NCI-H1105 (cell line): ENCODE results near the gene SERPINB4.
A peak's percentile ranks its signal among the peaks of the same experiment; 100 is the strongest.
"Not testable (repeated sequence)": the region's sequence is repeated elsewhere in the genome, so short reads cannot be mapped to it uniquely, and the experiment has no call there.

ENCODE experiments used
- DNase-seq: peaks from one replicate; lab custom pipeline; 2025; lab: John Stamatoyannopoulos, UW

Gene SERPINB4

DNA sequence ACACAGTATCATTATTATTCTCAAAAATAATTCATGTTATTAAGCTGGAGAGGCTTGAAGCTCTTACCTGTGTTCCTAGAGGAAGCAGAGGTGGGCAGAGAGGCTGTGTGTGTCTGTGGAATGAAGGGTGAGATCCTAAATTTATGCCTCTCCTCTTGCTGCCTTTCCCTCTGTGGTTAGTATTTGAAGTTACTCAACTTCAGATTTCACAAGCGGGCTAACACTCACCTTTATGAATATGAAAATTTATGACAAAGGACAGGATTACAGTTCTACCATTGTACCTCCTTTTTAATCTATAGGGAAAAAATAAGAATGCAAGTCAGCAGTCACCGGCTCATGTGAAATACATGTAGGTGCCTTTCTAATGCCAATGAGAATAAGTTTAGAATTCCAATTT, at the start of gene SERPINB4:
Gene SERPINB4, minus strand, starts transcription at position 115 of the 400 bp plus-strand sequence. CDS start 679 bp downstream, outside the sequence.
- not testable (repeated sequence) for DNase-seq

DNA sequence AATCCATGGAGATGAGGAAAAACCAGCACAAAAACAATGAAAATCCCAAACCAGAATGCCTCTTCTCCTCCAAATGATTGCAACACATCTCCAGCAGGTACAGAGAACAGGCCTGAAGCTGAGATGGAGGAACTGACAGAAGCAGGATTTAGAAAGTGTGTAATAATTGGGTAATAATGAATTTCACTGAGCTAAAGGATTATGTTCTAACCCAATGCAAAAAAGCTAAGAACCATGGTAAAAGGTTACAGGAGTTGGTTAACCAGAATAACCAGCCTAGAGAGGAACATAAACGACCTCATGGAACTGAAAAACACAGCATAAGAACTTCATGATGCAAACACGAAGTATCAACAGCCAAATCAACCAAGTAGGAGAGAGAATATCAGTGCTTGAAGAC, 45.0 kb upstream of the SERPINB4 start:
- no peak for DNase-seq

DNA sequence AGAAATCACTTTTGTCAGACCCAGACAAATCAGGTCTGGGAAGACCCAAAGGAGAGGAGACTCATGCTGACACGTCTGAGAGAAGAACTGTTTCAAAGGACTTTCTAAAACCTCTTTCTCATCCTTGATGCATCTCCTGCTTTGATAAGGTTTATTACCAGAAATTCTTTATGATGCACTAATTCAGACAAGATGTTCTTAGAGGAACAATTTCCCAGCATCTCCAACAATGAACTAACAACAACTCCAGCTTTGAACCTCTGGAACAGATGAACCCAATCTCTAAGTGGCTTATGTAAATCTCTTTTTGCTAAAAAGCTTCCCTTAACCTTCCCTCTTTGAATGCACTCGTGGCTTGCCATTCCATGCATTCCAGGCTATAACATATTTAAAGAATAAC, 42.8 kb upstream of the SERPINB4 start:
- DNase-seq, result no peak

DNA sequence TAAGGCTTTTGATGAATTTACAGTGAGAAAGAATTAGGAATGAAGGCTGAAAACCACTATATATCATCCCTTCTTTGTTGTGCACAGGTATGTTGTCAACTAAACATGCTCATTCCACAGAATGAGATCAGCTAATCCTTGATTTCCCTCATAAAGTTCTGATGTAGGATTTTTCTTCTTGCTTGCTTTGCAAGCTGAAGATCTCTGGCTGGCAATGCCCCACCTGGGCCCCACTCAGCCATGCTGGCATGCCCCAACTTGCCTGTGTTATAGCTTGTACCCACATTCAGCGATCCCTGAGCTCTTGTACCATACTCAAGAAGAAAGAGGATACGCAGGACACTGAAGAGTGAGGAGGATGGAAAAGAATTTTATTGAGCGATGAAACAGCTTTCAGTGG, 40.7 kb upstream of the SERPINB4 start:
- DNase-seq, result no peak

DNA sequence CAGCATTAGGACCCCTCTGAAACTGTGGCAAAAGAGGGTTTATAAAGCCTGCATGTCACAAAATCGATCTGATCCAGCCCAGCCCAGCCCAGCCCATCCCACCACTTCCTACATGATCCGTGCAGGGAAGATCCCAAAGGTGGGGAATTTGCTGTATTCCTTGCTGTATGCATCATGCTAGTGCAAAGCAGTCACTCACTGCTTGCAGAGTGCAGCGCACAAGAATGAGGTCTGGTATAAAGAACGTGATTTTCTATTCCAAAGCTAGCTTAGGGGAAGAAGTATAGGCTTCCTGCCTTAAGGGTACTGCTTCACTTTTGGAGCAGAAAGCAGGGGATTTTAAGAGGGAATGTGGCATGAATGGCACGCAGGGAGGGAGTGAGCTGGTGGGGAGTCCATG, 39.8 kb upstream of the SERPINB4 start:
- no peak for DNase-seq

DNA sequence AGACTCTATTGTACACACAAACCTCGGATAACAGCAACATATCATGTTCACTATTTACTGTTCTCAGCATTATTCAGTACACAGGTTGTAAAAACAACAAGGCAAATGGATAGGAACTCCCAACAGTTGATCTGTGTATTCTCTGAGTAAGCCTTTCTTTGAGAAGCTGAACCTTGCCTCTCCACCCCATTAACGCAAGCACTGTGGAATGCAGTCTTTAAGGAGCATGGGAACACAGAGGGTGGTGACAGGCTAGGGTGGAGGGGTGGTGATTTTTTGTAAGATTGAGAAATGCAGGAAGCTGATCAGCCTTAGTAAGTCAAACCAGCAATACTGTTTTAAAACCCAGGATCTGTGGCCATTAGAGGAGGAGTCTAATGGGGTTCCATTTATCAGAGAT, 39.1 kb upstream of the SERPINB4 start:
- no peak for DNase-seq

DNA sequence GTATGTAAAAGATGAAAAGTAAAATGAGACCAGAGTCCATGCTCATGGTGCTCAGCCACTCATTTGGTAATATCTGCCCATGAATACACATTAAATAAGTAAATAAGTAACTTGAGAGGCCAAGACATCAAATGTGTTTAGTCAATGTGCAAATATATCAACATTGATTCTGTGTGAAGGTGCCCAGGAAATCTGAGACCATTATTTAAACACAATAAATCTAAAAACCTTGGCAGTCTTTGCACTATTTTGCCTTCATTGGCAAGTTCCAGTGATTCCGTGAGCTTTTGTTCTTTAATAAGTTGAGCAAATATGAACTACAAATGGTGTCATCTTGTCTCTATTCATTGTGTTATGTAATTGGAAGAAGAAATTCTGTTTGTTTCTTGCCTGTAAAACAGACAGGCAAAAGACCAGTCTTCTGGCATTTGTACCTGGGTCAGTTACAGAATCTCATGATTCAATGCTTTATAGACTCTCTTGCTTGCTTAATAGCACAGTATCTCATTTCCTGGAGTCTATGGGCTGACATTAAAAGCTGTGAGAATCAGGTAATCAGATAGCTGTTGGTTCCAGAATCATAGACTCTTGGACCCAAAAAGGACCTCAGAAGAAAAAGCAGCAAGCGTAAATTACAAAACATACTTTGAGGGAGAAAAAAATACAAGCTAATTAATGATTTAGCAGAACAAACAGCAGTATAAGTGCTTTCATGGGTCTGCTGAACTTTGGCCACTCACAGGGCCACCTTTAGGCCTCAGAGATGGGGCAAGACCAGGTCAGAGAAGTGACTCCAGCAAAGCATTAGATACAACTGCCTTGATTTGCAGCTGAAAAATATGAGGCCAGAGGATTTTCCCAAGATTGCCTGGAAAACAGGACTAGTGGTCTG, 37.6 kb upstream of the SERPINB4 start:
- peak; percentile 15 for DNase-seq

DNA sequence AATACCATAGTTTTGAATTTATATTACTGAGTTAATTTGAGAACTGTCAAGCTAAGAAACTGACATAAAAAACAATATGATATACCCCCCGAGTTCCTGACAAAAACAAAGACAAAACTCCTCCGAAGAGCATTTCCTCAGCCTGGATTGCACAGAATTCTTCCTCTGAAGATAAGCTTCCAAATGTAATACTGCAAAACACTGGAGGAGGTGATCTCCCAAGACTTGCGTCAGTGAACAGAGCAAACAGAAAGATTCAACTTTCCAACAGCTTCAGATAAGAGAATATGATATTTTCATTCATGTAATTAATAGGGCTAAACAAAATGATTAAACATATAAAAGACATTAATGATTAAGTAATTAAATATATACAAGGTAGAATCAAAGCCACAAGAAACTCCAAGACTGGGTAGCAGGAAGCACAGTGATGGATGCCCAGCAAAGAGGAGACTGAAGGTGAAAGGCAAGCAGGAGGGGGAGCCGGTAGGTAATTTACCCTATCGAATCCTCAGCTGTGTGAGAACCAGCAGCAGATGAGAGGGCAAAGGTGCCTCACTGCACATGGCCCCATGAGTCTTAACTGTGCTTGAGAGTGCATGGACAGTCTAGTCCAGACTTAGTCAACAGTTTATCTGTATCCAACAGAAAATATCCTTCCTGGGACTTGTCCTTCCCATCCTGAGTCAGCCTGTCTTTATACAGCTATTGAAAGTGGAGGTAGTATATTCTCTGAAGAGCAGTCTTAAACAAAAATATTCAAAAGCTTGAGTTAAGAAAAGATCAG, 36.0 kb upstream of the SERPINB4 start:
- DNase-seq, result no peak

DNA sequence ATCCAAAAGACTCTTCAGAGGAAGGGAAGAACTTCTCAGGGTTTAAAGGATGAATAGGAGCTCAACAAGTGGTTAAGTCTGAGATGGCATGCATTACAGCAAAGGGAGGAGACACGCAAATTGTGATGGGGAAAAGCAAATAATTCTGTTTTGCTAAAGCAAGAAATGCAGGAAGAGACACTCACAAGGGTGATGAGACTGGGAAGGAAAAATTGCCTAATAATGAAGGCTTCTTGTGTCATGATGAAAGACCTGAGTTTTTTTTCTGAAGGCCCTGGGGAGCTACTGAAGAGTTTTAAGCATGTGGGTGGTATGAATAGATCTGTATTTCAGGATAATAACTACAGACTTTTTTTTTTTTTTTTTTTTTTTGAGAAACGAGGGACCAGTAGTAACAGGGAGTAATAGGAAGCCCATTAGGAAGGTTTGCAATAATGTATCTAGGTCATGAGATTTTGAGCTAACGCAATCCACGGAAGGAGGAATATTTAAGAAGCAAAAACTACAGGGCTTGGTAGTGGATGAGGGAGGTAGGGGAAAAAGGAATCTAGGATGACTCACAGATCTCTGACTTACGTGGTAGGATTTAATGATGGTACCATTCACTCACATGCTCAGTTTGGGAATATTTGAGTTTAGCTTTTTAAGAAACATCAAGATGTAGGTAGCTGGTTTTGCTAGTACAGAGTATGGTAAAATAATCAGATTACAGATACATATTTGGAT, 33.6 kb upstream of the SERPINB4 start:
- no peak for DNase-seq

DNA sequence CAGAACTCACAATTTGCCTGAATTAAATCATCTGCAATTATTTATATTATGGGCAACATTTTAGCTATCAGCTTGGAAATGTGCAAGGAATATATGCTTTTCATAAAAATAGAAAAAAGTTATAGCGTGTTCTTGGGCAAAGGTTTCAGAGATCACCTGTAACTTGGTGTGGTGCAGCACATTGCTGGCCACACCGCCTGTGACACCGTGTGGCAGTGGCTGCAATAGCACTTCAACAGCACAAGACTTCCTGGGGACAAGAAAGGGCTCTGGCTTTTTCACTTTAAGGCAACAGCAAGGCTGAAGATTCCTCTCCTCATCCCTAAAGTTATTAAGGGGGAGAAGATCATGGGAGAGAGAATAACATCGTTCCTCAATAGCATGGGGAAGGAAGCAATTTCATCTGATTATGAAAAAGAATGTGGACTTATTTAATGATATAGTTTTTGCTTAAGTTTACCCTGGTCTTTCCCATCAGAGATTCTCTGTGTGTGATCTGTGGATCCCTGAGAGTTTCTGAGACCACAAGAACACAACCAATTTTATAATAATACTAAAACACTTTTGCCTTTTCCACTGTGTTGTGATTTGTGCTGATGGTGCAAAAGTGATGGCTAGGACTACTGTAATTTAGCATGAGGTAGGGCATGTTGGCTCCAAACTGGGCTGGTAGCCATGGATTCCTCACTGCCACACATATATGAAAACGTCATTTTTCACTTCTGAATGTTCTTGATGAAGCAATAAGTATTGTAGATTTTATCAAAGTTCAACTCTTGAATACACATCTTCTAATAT, 32.7 kb upstream of the SERPINB4 start:
- peak; percentile 31 for DNase-seq

DNA sequence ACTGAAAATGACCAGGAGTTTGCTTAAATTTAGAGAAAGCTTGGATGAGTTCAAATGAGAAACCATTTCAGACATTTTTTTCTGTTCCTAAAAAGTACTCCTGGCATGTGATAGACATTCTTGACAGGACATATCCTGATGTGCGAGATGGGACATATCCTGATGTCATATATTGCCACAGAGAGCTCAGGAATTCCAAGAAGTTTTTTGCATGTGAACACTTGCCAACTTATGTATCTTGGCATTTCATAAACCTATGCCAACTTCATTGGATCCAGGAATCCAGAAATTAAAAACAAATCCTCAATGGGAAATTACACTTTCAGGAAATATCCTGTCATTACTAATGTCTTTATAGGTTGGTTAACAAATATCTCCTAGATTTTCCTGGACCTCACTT, 20.5 kb upstream of the SERPINB4 start:
- no peak for DNase-seq

DNA sequence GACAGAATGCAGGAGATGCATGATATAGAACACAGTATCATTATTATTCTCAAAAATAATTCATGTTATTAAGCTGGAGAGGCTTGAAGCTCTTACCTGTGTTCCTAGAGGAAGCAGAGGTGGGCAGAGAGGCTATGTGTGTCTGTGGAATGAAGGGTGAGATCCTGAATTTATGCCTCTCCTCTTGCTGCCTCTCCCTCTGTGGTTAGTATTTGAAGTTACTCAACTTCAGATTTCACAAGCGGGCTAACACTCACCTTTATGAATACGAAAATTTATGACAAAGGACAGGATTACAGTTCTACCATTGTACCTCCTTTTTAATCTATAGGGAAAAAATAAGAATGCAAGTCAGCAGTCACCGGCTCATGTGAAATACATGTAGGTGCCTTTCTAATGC, 17.7 kb upstream of the SERPINB4 start, which contains the start of gene SERPINB3:
Gene SERPINB3, minus strand, starts transcription at position 144 of the 400 bp plus-strand sequence. CDS start 677 bp downstream, outside the sequence.
- not testable (repeated sequence) for DNase-seq

DNA sequence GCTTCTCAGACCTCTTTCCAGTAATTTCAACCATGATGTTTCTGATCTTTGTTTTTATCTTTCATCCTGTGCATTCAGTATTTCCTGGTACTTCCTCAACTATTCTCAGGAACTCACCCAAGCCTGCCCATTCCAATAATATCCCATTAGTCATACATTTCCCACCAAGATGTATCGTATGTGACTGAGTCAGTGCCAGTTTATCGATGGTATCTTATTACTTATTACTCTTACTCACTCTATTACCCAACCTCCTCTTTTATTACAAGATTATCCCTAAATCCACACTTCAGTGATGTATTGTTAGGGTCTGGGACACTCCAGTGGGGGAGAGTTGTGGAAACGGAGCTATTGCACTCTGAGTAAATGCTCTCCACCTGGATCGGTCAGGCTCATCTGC, 14.9 kb upstream of the SERPINB4 start:
- not testable (repeated sequence) for DNase-seq

DNA sequence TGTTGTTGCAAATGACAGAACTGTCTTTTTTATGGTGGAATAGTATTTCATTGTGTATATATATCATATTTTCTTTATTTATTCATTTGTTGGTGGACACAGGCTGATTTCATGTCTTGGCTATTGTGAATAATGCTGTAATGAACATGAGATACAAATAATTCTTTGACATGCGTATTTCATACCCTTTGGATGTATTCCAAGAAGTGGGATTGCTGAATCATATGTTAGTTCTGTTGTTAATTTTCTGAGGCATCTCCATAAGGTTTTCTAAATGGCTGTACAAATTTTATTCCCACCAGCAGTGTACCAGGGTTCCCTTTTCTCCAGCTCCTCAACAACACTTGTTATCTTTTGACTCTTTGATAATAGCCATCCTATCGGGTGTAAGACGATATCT, 6.2 kb upstream of the SERPINB4 start:
- not testable (repeated sequence) for DNase-seq

DNA sequence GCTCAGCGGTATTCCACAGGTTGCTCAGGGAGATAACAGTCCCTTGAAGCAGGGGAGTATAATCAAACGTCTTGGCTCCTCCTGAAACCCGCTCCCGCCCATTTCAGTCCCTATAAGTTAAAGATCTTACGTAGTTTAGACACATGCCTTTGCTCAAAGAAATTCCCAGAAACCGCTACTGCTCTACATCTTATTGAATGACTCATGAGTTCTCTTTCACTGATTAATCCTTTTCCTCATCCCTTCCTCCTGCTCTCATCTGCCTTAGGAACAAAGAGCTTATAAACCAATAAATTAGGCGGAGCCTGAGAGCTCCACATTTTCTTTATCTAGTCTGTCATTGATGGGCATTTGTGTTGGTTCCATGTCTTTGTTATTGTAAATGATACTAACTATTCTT, 4.2 kb upstream of the SERPINB4 start:
- no peak for DNase-seq

DNA sequence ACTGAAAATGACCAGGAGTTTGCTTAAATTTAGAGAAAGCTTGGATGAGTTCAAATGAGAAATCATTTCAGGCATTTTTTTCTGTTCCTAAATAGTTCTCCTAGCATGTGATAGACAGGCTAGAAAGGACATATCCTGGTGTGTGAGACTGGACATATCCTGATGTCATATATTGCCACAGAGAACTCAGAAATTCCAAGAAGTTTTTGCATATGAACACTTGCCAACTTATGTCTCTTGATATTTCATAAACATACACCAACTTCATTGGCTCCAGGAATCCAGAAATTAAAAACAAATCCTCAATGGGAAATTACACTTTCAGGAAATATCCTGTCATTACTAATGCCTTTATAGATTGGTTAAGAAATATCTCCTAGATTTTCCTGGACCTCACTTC, 2.9 kb upstream of the SERPINB4 start:
- DNase-seq, result no peak

DNA sequence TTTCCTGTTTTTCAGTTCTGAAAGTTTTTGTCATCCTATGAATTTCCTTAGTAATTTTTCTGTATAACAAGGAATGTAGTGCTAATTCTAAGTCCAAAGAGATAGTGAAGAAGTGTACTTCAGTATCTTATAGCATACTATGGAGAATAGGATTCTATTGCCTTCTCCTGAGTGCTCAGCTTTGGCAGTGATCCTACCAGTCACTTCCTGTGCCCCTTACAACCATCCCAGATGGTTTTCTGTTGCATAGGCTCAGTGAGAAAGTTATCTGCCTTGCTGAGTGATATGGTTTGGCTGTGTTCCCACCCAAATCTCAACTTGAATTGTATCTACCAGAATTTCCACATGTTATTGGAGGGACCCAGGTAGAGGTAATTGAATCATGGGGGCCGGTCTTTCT, 638 bp upstream of the SERPINB4 start:
- not testable (repeated sequence) for DNase-seq

DNA sequence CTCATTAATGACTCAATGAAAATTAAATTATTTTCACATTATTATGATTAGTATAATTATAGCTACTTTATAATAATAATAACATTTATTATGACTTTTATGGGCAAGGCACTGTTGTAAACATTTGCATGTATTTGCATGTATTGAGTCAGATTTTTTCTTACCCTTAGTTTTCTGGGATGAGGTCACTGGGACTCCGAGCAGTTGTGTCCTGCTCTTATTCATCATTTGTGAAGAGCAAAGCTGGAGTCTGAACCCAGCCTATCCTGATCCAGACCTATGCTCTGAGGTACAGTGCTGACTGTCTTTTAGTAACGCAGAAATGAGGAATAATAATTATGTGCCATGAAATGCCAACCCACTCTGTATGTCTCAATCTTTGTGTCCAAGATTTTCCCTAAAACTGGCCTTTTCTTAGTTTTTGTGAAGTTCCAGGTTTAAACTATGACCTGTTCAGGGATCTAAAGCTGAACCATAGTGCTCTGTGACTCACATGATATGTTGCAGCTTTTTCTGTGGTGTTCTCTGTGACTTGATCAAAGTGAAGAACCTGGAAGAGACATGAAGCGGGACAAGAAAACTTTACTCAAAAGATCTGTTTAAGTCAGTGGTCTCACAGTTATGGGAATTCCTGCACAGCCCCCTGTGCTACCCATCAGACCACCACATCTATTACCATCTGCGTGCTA, 1.2 kb downstream of the SERPINB4 start:
- not testable (repeated sequence) for DNase-seq

DNA sequence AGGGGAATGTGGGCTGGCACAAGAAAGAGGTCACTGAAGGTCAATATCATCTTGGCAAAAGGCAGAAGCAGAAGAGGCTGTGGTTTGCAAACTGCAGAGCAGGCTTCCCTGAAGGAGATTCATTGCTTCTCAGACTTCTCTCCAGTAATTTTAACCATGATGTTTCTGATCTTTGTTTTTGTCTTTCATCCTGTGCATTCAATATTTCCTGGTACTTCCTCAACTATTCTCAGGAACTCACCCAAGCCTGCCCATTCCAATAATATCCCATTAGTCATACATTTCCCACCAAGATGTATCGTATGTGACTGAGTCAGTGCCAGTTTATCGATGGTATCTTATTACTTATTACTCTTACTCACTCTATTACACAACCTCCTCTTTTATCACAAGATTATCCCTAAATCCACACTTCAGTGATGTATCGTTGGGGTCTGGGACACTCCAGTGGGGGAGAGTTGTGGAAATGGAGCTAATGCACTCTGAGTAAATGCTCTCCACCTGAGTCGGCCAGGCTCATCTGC, 2.8 kb downstream of the SERPINB4 start:
- not testable (repeated sequence) for DNase-seq

DNA sequence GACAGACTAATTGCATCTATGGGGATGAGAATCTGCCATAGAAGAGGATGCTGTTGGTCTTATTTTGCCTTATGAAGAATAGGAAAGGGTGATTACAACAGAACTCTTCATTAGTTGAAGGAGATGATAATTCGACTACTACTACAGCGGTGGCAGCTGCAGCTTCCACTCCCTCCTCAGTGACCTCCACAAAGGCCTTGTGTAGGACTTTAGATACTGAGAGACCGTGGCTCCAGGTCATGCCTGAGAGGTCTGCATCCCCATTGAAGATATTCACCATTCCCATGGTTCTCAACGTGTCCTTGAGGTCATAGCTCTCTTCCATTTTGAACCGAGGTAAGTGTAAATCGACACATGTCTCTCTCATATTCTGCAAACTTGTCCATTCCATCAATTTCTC, 6.4 kb downstream of the SERPINB4 start:
- no peak for DNase-seq

DNA sequence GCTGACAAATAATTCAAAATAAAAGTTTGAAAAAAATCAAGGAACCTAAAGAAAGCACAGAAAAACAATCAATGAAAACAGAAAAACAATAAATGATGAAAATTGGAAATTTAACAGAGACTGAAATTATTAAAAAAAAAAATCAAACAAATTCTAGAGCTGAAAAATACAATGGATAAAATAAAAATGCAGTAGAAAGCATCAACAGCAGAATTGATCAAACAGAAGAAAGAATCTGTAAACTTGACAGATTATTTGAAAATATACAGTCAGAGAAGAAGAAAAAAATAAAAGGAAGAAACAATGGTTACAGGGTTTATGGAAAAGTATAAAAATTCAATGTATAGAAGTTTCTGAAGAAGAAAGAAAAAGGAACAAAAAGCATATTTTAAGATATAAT, 16.2 kb downstream of the SERPINB4 start:
- DNase-seq, result no peak
